Type B pancreatic cell (in vitro differentiated cells): ENCODE measurements around the gene LDB3. TPM values are rescaled to one million over a fixed set of nuclear protein-coding genes. Genes with fewer than 3 reads are reported as not detected.

Experiments
- DNase-seq: peaks from one replicate; pipeline ENCODE4 v3.0.0; 2021; ENCODE audit warnings: mixed read lengths; ENCODE audit not compliant: unreplicated experiment; ENCODE audit errors: extremely low spot score
- H3K27ac Mint-ChIP-seq: 2 replicates; pipeline ENCODE4 v1.8.0; 2021; ENCODE audit warnings: mild to moderate bottlenecking, mixed read lengths
- H3K27me3 Mint-ChIP-seq: 2 replicates; pipeline ENCODE4 v1.8.0; 2021; ENCODE audit warnings: mixed read lengths
- H3K36me3 Mint-ChIP-seq: 2 replicates; pipeline ENCODE4 v1.8.0; 2021; ENCODE audit warnings: mixed read lengths
- H3K4me1 Mint-ChIP-seq: one replicate; pipeline ENCODE4 v1.8.0; 2021; ENCODE audit warnings: mixed read lengths; ENCODE audit not compliant: unreplicated experiment
- H3K4me3 Mint-ChIP-seq: 2 replicates; pipeline ENCODE4 v1.8.0; 2021; ENCODE audit warnings: mild to moderate bottlenecking, mixed read lengths
- H3K9me3 Mint-ChIP-seq: 2 replicates; pipeline ENCODE4 v1.8.0; 2021; ENCODE audit warnings: mixed read lengths
- long read RNA-seq: library from polyadenylated mRNA; unstranded; transcript quantifications from one replicate; pipeline ENCODE4 v2.0.0, GENCODE V29; 2020
- total RNA-seq: library from RNA; stranded (reverse); gene quantifications from 2 replicates; pipeline ENCODE4 v1.2.1, GENCODE V29; 2021; ENCODE audit warnings: low replicate concordance
- TF ChIP-seq, protein P1 (sequence below): fragments of 200-600 bp; sonication (generic); conservative IDR thresholded peaks from 2 replicates; pipeline ENCODE4 v1.5.0; 2021; ENCODE audit warnings: antibody characterized with exemption, mild to moderate bottlenecking

Gene LDB3, protein sequence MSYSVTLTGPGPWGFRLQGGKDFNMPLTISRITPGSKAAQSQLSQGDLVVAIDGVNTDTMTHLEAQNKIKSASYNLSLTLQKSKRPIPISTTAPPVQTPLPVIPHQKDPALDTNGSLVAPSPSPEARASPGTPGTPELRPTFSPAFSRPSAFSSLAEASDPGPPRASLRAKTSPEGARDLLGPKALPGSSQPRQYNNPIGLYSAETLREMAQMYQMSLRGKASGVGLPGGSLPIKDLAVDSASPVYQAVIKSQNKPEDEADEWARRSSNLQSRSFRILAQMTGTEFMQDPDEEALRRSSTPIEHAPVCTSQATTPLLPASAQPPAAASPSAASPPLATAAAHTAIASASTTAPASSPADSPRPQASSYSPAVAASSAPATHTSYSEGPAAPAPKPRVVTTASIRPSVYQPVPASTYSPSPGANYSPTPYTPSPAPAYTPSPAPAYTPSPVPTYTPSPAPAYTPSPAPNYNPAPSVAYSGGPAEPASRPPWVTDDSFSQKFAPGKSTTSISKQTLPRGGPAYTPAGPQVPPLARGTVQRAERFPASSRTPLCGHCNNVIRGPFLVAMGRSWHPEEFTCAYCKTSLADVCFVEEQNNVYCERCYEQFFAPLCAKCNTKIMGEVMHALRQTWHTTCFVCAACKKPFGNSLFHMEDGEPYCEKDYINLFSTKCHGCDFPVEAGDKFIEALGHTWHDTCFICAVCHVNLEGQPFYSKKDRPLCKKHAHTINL
- 0.14 and 0.85 TPM in 2 replicates for total RNA-seq
- long read RNA-seq = 0 reads

DNA sequence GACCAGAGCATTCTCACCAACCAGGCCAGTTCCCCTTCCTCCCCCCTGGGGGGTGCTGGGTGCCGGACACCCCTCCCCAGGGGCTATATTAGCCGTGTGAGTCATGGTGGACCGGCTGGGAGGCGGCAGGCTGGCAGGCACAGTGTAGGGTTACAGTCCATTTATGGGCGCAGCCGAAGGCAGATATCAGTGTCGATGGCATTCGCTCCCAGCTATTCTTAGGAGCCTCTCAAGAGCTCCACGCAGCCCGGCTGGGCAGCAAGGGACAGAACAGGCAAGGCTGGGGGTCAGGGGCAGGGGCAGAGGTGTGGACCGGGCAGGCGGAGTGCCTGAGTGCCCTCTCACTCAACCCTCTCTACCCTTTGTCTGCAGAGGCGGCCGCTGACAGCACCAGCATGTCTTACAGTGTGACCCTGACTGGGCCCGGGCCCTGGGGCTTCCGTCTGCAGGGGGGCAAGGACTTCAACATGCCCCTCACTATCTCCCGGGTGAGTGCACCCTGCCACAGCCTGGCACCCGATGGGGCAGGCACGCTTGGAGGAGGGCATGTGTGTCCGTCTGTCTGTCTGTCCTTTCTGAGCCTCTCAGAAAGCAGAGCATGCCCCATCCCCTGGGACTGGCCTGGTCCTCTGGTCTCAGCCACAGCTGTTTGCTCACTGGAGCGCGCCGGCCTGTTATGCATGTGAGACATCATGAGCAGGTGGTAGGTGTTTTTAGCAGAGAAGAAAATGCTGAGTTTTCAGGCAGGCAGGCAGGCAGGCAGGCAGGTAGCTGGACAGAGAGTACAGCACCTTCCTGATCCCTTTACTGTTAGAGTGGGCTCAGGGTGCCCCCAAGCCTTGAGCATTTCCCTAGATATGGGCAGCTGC is at the start of gene LDB3:
LDB3 (plus strand) TSS at position 215 of the 869 bp plus-strand sequence; CDS start at position 396, 181 bp downstream.
- Mint-ChIP-seq H3K4me1 (peaks cover 46% of the 10 kb centered on the region), H3K4me3 (no peak within 1 kb of the TSS)
- no peak for DNase-seq

DNA sequence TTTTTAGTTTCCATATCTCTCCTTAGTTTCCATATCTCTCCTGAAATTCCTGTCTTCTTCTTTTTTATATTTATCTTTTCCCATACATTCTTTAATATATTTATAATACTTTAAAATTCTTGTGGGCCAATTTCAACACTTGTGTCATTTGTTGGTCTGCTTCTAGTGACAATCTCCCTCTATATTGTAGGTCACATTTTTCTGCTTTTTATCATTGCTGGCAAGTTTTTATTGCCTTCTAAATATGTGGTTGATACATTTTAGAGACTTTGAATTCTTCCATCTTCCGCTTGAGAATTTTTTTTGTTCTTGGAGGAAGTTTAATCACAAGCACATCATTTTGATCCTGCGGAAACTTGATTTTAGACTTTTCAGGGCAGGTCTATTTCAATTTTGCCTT is 40.0 kb upstream of the LDB3 start:
- DNase-seq = no peak
- H3K27ac Mint-ChIP-seq = no peak overlapping the region
- H3K36me3 Mint-ChIP-seq = no peaks in the 10 kb centered on the region
- no peaks in the 10 kb centered on the region for H3K9me3 Mint-ChIP-seq
- TF ChIP-seq, protein P1, sequence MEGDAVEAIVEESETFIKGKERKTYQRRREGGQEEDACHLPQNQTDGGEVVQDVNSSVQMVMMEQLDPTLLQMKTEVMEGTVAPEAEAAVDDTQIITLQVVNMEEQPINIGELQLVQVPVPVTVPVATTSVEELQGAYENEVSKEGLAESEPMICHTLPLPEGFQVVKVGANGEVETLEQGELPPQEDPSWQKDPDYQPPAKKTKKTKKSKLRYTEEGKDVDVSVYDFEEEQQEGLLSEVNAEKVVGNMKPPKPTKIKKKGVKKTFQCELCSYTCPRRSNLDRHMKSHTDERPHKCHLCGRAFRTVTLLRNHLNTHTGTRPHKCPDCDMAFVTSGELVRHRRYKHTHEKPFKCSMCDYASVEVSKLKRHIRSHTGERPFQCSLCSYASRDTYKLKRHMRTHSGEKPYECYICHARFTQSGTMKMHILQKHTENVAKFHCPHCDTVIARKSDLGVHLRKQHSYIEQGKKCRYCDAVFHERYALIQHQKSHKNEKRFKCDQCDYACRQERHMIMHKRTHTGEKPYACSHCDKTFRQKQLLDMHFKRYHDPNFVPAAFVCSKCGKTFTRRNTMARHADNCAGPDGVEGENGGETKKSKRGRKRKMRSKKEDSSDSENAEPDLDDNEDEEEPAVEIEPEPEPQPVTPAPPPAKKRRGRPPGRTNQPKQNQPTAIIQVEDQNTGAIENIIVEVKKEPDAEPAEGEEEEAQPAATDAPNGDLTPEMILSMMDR = no peak
- peaks cover 17% of the 10 kb centered on the region for H3K27me3 Mint-ChIP-seq
- H3K4me3 Mint-ChIP-seq = no peak overlapping the region
- H3K4me1 Mint-ChIP-seq = peaks cover 11% of the 10 kb centered on the region

More for the DNA sequence above, at the start of gene LDB3:
- H3K36me3 Mint-ChIP-seq = no peaks in the 10 kb centered on the region
- TF ChIP-seq, protein P1 = no peak
- H3K27ac Mint-ChIP-seq = no peak within 1 kb of the TSS
- H3K9me3 Mint-ChIP-seq = no peaks in the 10 kb centered on the region
- no peaks in the 10 kb centered on the region for H3K27me3 Mint-ChIP-seq

GRCh38 chr10:86630079-86630478 is 38.2 kb upstream of the LDB3 start:
- peaks cover 11% of the 10 kb centered on the region for H3K4me1 Mint-ChIP-seq
- H3K4me3 Mint-ChIP-seq = no peak overlapping the region
- H3K36me3 Mint-ChIP-seq = no peaks in the 10 kb centered on the region
- H3K9me3 Mint-ChIP-seq = no peaks in the 10 kb centered on the region
- H3K27ac Mint-ChIP-seq = no peak overlapping the region
- no peak for DNase-seq
- TF ChIP-seq, protein P1 = no peak
- H3K27me3 Mint-ChIP-seq = peaks cover 29% of the 10 kb centered on the region

DNA sequence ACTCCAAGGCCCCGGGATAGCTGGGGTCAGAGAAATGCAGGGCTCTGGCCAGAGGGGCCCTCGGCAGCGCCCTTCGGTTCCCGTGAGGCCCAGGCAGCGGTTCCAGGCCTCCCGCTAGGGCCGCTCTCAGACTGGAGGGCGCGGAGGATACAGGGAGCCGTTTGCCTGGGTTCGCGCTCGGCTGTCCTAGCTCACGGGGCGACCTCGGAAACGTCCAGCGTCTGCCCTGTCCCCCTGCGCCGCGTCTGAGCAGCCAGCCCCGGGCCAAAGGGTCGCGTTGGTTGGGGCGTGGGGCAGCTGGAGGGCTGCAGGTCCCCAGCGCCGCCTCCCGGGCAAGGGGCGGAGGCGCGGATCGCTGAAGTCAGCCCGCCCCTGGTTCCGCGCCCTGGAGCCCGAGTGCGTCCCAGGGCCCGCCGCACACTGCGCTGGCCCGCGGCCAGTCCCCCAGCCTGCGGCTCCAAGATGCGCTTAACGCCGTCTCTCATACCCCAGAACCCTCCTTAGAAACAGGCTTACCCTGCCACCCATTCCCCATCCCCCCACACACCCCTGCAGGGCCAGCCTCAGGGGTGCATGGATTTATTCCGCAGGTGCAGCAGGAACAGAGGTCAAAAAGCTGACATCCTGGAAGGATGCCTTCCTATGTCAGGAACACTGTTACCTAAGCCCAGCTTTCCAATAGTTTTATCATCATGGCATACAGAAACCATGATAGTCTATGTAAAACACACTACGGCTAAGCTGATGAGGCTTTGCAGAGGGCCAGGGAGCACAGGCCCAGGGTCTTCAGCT is 36.1 kb upstream of the LDB3 start:
- Mint-ChIP-seq H3K27ac (no peak overlapping the region), H3K4me3 (peak overlapping the region; percentile 84), H3K9me3 (no peaks in the 10 kb centered on the region), H3K36me3 (no peaks in the 10 kb centered on the region), H3K4me1 (peaks cover 11% of the 10 kb centered on the region), H3K27me3 (peaks cover 36% of the 10 kb centered on the region)
- TF ChIP-seq, protein P1 = peak; percentile 67
- no peak for DNase-seq
